Caco-2 (cell line): ENCODE data around the gene PRKCSH. TPM values are rescaled to one million over a fixed set of nuclear protein-coding genes. Genes with fewer than 3 reads are reported as not detected.
A peak's percentile ranks its signal among the peaks of the same experiment; 100 is the strongest.

Experiments used
- BruUV-seq: library from RNA; stranded (reverse); fragments of 400-500 nt; replicated peaks from 2 replicates; lab custom pipeline; 2021; lab: Mats Ljungman, UMichigan
- CTCF ChIA-PET: fragments of 300-600 bp; sonication (Branson Sonifier 250); formaldehyde crosslinking; loops from one replicate; lab custom pipeline; 2022; ENCODE audit warnings: antibody characterized with exemption; lab: Charles Lee
- POLR2A ChIA-PET: fragments of 300-600 bp; sonication (Branson Sonifier 250); formaldehyde crosslinking; loops from one replicate; lab custom pipeline; 2022; ENCODE audit warnings: antibody characterized with exemption; lab: Charles Lee
- DNase-seq, 2 experiments: peaks; one replicate each; pipeline versions ENCODE4 v3.0.0 to v3.0.0-alpha.2; 2020 to 2022
- H3K27me3 ChIP-seq: replicated peaks from 2 replicates; pipeline ENCODE4 v1.6.0; 2011; ENCODE audit warnings: low read length; ENCODE audit not compliant: control insufficient read depth, insufficient read depth
- H3K36me3 ChIP-seq: 2 replicates; pipeline ENCODE4 v1.5.1; 2011; ENCODE audit warnings: low read length; ENCODE audit not compliant: control insufficient read depth, insufficient read depth
- H3K4me1 ChIP-seq: fragments of 250-450 bp; sonication (Bioruptor Pico); 2 replicates; pipeline ENCODE4 v1.5.1; 2020; ENCODE audit warnings: mild to moderate bottlenecking
- H3K4me3 ChIP-seq: 2 replicates; pipeline ENCODE4 v1.5.1; 2011; ENCODE audit warnings: low read depth, mild to moderate bottlenecking, control low read depth, low read length
- H3K9me3 ChIP-seq: fragments of 250-450 bp; sonication (Bioruptor Pico); 2 replicates; pipeline ENCODE4 v1.5.1; 2020; ENCODE audit warnings: mild to moderate bottlenecking, moderate library complexity
- H3K27ac Mint-ChIP-seq: one replicate; pipeline ENCODE4 v1.8.0; 2022; ENCODE audit warnings: mixed read lengths; ENCODE audit not compliant: unreplicated experiment
- H3K27me3 Mint-ChIP-seq: one replicate; pipeline ENCODE4 v1.8.0; 2022; ENCODE audit warnings: mixed read lengths; ENCODE audit not compliant: insufficient read depth, unreplicated experiment
- H3K36me3 Mint-ChIP-seq: one replicate; pipeline ENCODE4 v1.8.0; 2022; ENCODE audit warnings: mild to moderate bottlenecking, mixed read lengths; ENCODE audit not compliant: insufficient read depth, unreplicated experiment
- H3K4me1 Mint-ChIP-seq: one replicate; pipeline ENCODE4 v1.8.0; 2022; ENCODE audit warnings: low read depth, mixed read lengths; ENCODE audit not compliant: unreplicated experiment
- H3K4me3 Mint-ChIP-seq: one replicate; pipeline ENCODE4 v1.8.0; 2022; ENCODE audit warnings: mild to moderate bottlenecking, moderate library complexity, mixed read lengths; ENCODE audit not compliant: unreplicated experiment
- H3K9me3 Mint-ChIP-seq: one replicate; pipeline ENCODE4 v1.8.0; 2022; ENCODE audit warnings: mixed read lengths; ENCODE audit not compliant: unreplicated experiment
- CTCF ChIP-seq, 2 experiments: fragments of 200-600 bp in 1 of 2; IDR thresholded peaks; 1 replicate in 1 of 2; 2 replicates in 1 of 2; pipeline versions ENCODE4 v1.5.1 to v1.8.0; 2011 to 2022; ENCODE audit warnings: antibody characterized with exemption in 1 of 2, control low read depth in 1 of 2, inconsistent platforms in 1 of 2, low read depth in 1 of 2, low read length in 1 of 2, mild to moderate bottlenecking in 1 of 2, moderate library complexity in 1 of 2; ENCODE audit not compliant: insufficient read depth in 1 of 2, severe bottlenecking in 1 of 2, unreplicated experiment in 1 of 2
- intact Hi-C: fragments of 100-400 bp; cut with micrococcal nuclease; formaldehyde crosslinking; loops from one replicate; pipeline ENCODE4 v1.10.0; 2022; ENCODE audit not compliant: unreplicated experiment
- total RNA-seq: library from RNA; stranded (reverse); gene quantifications from 2 replicates; pipeline ENCODE4 v1.2.3, GENCODE V29; 2022

The PRKCSH gene
- total RNA-seq, 1 experiment from 2014 or later = 456 TPM

GRCh38 chr19:11481534-11482383, 46.3 kb downstream of the PRKCSH start:
- no TSS peak for BruUV-seq
- no peaks in the 10 kb centered on the region for H3K4me1 Mint-ChIP-seq
- peak; percentile 87 to 89 for DNase-seq
- Histone ChIP-seq H3K36me3 (no peaks in the 10 kb centered on the region), H3K9me3 (no peaks in the 10 kb centered on the region), H3K4me3 (peak overlapping the region; percentile 45), H3K4me1 (peaks cover 16% of the 10 kb centered on the region), H3K27me3 (no peaks in the 10 kb centered on the region; the same call in 1 of the 2 replicates)
- ChIA-PET POLR2A (interaction anchor here (1.0 to 1.6 kb wide), 5 partner anchors 9 to 107 kb away, joined by 3 to 7 read pairs (median 5); partner anchors contain the start of genes RGL3 and SWSAP1), CTCF (interaction anchor here (0.5 to 1.7 kb wide), 13 partner anchors 8 to 171 kb away, joined by 3 to 42 read pairs (median 5); partner anchors contain the start of genes ECSIT, ODAD3, PRKCSH and SWSAP1)
- peaks cover 9% of the 10 kb centered on the region for H3K27me3 Mint-ChIP-seq
- peak overlapping the region; percentile 19 for H3K27ac Mint-ChIP-seq
- TF ChIP-seq CTCF (IDR thresholded peaks at IDR 0.05; ENCODE audit: insufficient read depth in 1 of 2, low read depth in 1 of 2, low read length in 1 of 2, severe bottlenecking in 1 of 2, unreplicated experiment in 1 of 2) = no peak
- H3K9me3 Mint-ChIP-seq = no peaks in the 10 kb centered on the region
- intact Hi-C loops = loop anchor here (1.0 kb wide), 2 partner anchors 100 to 188 kb away; no protein-coding TSS in a partner anchor
- H3K4me3 Mint-ChIP-seq = peak overlapping the region; percentile 71
- peaks cover 20% of the 10 kb centered on the region for H3K36me3 Mint-ChIP-seq

GRCh38 chr19:11482384-11483050, 47.1 kb downstream of the PRKCSH start:
- CTCF ChIA-PET = interaction anchor here (0.5 to 1.7 kb wide), 14 partner anchors 8 to 170 kb away, joined by 3 to 42 read pairs (median 4); partner anchors contain the start of genes ECSIT, ODAD3, PRKCSH and SWSAP1

More at GRCh38 chr19:11482384-11483050, 47.1 kb downstream of the PRKCSH start:
- no peaks in the 10 kb centered on the region; the same call in 1 of the 2 replicates for H3K27me3 ChIP-seq
- peak overlapping the region; percentile 45 for H3K4me3 ChIP-seq
- BruUV-seq = no TSS peak
- Mint-ChIP-seq H3K4me1 (no peaks in the 10 kb centered on the region), H3K27me3 (peaks cover 9% of the 10 kb centered on the region), H3K36me3 (peaks cover 20% of the 10 kb centered on the region), H3K27ac (peak overlapping the region; percentile 19), H3K4me3 (peak overlapping the region; percentile 71), H3K9me3 (no peaks in the 10 kb centered on the region)
- POLR2A ChIA-PET = interaction anchor here (1.0 to 1.6 kb wide), 5 partner anchors 8 to 108 kb away, joined by 3 to 7 read pairs (median 5); partner anchors contain the start of genes RGL3 and SWSAP1
- DNase-seq = peak; percentile 78 to 88
- no peaks in the 10 kb centered on the region for H3K36me3 ChIP-seq
- no peaks in the 10 kb centered on the region for H3K9me3 ChIP-seq
- H3K4me1 ChIP-seq = peaks cover 16% of the 10 kb centered on the region
- peak; percentile 81 to 91 for TF ChIP-seq CTCF (IDR thresholded peaks at IDR 0.05; ENCODE audit: insufficient read depth in 1 of 2, low read depth in 1 of 2, low read length in 1 of 2, severe bottlenecking in 1 of 2, unreplicated experiment in 1 of 2)
- intact Hi-C loops = loop anchor here (1.0 kb wide), 2 partner anchors 101 to 189 kb away; no protein-coding TSS in a partner anchor
